ENCODE data around the gene YWHAH. TPM values are rescaled to one million over a fixed set of nuclear protein-coding genes. Genes with fewer than 3 reads are reported as not detected.

YWHAH gene
- total RNA-seq, 1 donor from 2014 or later = 160 TPM

DNA sequence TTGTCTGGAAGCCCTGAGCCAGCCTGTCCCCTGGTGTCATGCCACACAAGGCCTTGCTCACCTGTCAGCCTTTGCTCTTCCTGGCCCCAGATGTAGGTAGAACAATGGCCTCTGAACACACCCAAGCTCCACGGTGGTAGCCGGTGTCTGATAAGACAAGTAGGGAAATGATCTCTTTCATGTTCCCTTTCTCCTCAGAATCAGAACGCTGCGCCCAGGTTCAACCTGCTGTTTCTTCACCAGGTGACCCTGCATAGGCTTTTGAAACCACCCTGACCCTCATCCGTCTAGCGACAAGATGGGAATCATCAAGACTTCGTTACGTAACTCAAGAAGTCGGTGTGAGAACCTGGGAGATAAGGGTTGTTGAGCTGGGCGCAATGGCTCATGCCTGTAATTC is 28.7 kb upstream of the YWHAH start:
- Histone ChIP-seq H3K27me3 (ENCODE audit: insufficient read depth, low read length) (no peaks in the 10 kb centered on the region), H3K9ac (ENCODE audit: low read length) (no peak overlapping the region), H3K4me1 (ENCODE audit: insufficient read depth, low read length) (peaks cover 7% of the 10 kb centered on the region), H3K79me2 (ENCODE audit: insufficient read depth, low read length) (no peaks in the 10 kb centered on the region), H3K36me3 (ENCODE audit: insufficient read depth, low read length) (no peaks in the 10 kb centered on the region), H4K20me1 (ENCODE audit: insufficient read depth, low read length) (no peaks in the 10 kb centered on the region), H3K27ac (ENCODE audit: low read depth, low read length) (no peak overlapping the region), H3K4me2 (ENCODE audit: low read length) (no peak overlapping the region), H3K9me3 (ENCODE audit: insufficient read depth, low read depth, low read length) (no peaks in the 10 kb centered on the region), H3K4me3 (ENCODE audit: insufficient read depth, low read depth, low read length) (no peak overlapping the region), H2AFZ (ENCODE audit: low read depth, low read length) (no peak overlapping the region)
- TF ChIP-seq, protein P1, sequence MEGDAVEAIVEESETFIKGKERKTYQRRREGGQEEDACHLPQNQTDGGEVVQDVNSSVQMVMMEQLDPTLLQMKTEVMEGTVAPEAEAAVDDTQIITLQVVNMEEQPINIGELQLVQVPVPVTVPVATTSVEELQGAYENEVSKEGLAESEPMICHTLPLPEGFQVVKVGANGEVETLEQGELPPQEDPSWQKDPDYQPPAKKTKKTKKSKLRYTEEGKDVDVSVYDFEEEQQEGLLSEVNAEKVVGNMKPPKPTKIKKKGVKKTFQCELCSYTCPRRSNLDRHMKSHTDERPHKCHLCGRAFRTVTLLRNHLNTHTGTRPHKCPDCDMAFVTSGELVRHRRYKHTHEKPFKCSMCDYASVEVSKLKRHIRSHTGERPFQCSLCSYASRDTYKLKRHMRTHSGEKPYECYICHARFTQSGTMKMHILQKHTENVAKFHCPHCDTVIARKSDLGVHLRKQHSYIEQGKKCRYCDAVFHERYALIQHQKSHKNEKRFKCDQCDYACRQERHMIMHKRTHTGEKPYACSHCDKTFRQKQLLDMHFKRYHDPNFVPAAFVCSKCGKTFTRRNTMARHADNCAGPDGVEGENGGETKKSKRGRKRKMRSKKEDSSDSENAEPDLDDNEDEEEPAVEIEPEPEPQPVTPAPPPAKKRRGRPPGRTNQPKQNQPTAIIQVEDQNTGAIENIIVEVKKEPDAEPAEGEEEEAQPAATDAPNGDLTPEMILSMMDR (IDR thresholded peaks at IDR 0.05; ENCODE audit: insufficient read depth, low read depth, low read length) = no peak
- TF ChIP-seq EZH2 (IDR thresholded peaks at IDR 0.05; ENCODE audit: insufficient read depth, low read length) = no peak
- Mint-ChIP-seq H3K9me3 (ENCODE audit: unreplicated experiment) (no peaks in the 10 kb centered on the region), H3K36me3 (ENCODE audit: low read depth, unreplicated experiment) (peaks cover 2% of the 10 kb centered on the region), H3K4me1 (ENCODE audit: low read depth, unreplicated experiment) (peaks cover 4% of the 10 kb centered on the region), H3K27me3 (ENCODE audit: low read depth, unreplicated experiment) (peaks cover 21% of the 10 kb centered on the region), H3K4me3 (ENCODE audit: unreplicated experiment) (no peak overlapping the region), H3K27ac (ENCODE audit: unreplicated experiment) (no peak overlapping the region)
- FAIRE-seq (no peak), DNase-seq (ENCODE audit: low read depth) (no peak)

DNA sequence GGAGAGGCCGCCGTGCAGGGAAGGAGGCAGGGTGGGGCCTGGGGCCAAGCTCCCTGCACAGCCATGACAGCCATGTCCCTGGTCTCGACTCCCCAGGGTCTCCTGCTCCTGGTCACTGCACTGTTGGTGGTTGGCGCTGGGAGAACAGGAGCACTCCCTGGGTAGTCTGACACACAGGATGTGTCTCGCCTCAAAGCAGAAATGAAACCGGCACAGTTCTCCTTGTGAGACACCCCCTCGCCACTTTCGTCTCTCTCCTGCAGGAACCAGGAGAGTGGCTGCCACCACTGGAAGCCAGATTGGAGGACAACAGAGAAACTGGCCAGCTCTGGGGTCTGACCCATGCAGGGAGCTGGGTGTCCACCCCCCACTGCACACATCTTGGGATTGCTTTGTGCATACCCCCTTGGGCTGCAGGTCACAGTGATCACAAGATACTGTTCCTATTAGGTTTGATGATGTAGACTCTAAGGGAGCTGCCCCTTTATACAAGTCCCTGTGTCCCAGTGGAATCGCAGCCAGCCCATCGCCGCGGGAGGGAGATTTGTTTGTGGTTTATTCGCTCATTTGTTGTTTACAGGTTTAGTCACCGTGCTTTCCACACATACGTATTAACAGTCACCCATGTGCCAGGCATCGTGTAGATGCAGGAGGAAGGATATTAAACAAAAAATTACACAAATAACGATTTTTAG is 27.0 kb upstream of the YWHAH start:
- TF ChIP-seq, protein P1 (IDR thresholded peaks at IDR 0.05; ENCODE audit: insufficient read depth, low read depth, low read length) = no peak
- no peak for TF ChIP-seq EZH2 (IDR thresholded peaks at IDR 0.05; ENCODE audit: insufficient read depth, low read length)

DNA sequence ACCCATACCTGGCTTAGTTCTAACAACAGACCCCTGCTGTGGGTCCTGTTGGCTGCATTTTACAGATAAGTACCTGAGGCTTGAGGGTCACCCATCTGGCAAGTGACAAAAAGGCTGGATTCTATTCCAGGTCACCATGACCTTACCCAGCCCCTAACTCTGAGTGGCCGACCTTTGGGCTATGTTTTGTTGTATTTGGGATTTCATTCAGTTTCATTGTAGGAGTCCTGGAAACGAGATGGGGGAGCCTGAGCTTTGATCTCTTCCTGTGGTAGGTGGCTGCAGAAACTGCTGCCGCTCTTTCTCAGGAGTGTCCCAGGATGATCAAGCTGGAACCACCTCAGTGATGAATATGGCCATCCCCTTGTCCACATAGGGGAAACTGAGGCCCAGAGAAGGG is 24.6 kb upstream of the YWHAH start:
- no peak overlapping the region for H3K27ac ChIP-seq (ENCODE audit: low read depth, low read length)
- Mint-ChIP-seq H3K36me3 (ENCODE audit: low read depth, unreplicated experiment) (peaks cover 2% of the 10 kb centered on the region), H3K4me1 (ENCODE audit: low read depth, unreplicated experiment) (peaks cover 8% of the 10 kb centered on the region), H3K27me3 (ENCODE audit: low read depth, unreplicated experiment) (peaks cover 21% of the 10 kb centered on the region), H3K4me3 (ENCODE audit: unreplicated experiment) (no peak overlapping the region), H3K27ac (ENCODE audit: unreplicated experiment) (no peak overlapping the region), H3K9me3 (ENCODE audit: unreplicated experiment) (no peaks in the 10 kb centered on the region)
- TF ChIP-seq EZH2 (IDR thresholded peaks at IDR 0.05; ENCODE audit: insufficient read depth, low read length) = no peak
- TF ChIP-seq, protein P1 (IDR thresholded peaks at IDR 0.05; ENCODE audit: insufficient read depth, low read depth, low read length) = no peak
- H4K20me1 ChIP-seq (ENCODE audit: insufficient read depth, low read length) = no peaks in the 10 kb centered on the region
- no peak overlapping the region for H3K9ac ChIP-seq (ENCODE audit: low read length)
- H3K4me2 ChIP-seq (ENCODE audit: low read length) = no peak overlapping the region
- H3K4me3 ChIP-seq (ENCODE audit: insufficient read depth, low read depth, low read length) = no peak overlapping the region
- H3K4me1 ChIP-seq (ENCODE audit: insufficient read depth, low read length) = no peaks in the 10 kb centered on the region
- no peaks in the 10 kb centered on the region for H3K36me3 ChIP-seq (ENCODE audit: insufficient read depth, low read length)
- H3K79me2 ChIP-seq (ENCODE audit: insufficient read depth, low read length) = no peaks in the 10 kb centered on the region
- H3K9me3 ChIP-seq (ENCODE audit: insufficient read depth, low read depth, low read length) = no peaks in the 10 kb centered on the region
- no peak for FAIRE-seq
- no peak for DNase-seq (ENCODE audit: low read depth)
- H3K27me3 ChIP-seq (ENCODE audit: insufficient read depth, low read length) = no peaks in the 10 kb centered on the region
- no peak overlapping the region for H2AFZ ChIP-seq (ENCODE audit: low read depth, low read length)

More for the DNA sequence above, 27.0 kb upstream of the YWHAH start:
- Histone ChIP-seq H3K9ac (ENCODE audit: low read length) (no peak overlapping the region), H4K20me1 (ENCODE audit: insufficient read depth, low read length) (no peaks in the 10 kb centered on the region), H3K4me3 (ENCODE audit: insufficient read depth, low read depth, low read length) (no peak overlapping the region), H3K4me1 (ENCODE audit: insufficient read depth, low read length) (no peaks in the 10 kb centered on the region), H3K4me2 (ENCODE audit: low read length) (no peak overlapping the region), H3K79me2 (ENCODE audit: insufficient read depth, low read length) (no peaks in the 10 kb centered on the region), H3K27ac (ENCODE audit: low read depth, low read length) (no peak overlapping the region), H3K27me3 (ENCODE audit: insufficient read depth, low read length) (no peaks in the 10 kb centered on the region), H3K36me3 (ENCODE audit: insufficient read depth, low read length) (no peaks in the 10 kb centered on the region), H2AFZ (ENCODE audit: low read depth, low read length) (no peak overlapping the region), H3K9me3 (ENCODE audit: insufficient read depth, low read depth, low read length) (no peaks in the 10 kb centered on the region)
- Mint-ChIP-seq H3K4me1 (ENCODE audit: low read depth, unreplicated experiment) (no peaks in the 10 kb centered on the region), H3K27me3 (ENCODE audit: low read depth, unreplicated experiment) (peaks cover 21% of the 10 kb centered on the region), H3K36me3 (ENCODE audit: low read depth, unreplicated experiment) (peaks cover 2% of the 10 kb centered on the region), H3K27ac (ENCODE audit: unreplicated experiment) (no peak overlapping the region), H3K4me3 (ENCODE audit: unreplicated experiment) (no peak overlapping the region), H3K9me3 (ENCODE audit: unreplicated experiment) (no peaks in the 10 kb centered on the region)
- FAIRE-seq (no peak), DNase-seq (ENCODE audit: low read depth) (no peak)

Data from astrocyte (in vitro differentiated cells and primary cell).